Stimulated activated memory B cell treated with anti-CD40 and anti-IgM and Interleukin-4, amounts not matched to agents 10 μg/mL and 1 μg/mL and 100 μg/mL, for 72 hours (primary cell): ENCODE results near the gene INTS6.
A peak's percentile ranks its signal among the peaks of the same experiment; 100 is the strongest.

Source experiments
- ATAC-seq: fragments of 150-1000 bp; cut with Tn5 transposase; 2 replicates; pipeline ENCODE4 v1.10.0; 2021
- H3K27ac Mint-ChIP-seq: one replicate; pipeline ENCODE4 v1.8.0; 2022; ENCODE audit warnings: mild to moderate bottlenecking, mixed read lengths
- H3K27me3 Mint-ChIP-seq: one replicate; pipeline ENCODE4 v1.8.0; 2022; ENCODE audit warnings: mixed read lengths
- H3K36me3 Mint-ChIP-seq: one replicate; pipeline ENCODE4 v1.8.0; 2022; ENCODE audit warnings: mixed read lengths
- H3K4me1 Mint-ChIP-seq: one replicate; pipeline ENCODE4 v1.8.0; 2022; ENCODE audit warnings: mixed read lengths
- H3K4me3 Mint-ChIP-seq: one replicate; pipeline ENCODE4 v1.8.0; 2022; ENCODE audit warnings: mild to moderate bottlenecking, moderate library complexity, mixed read lengths
- H3K9me3 Mint-ChIP-seq: one replicate; pipeline ENCODE4 v1.8.0; 2022; ENCODE audit warnings: mixed read lengths

Gene INTS6

GRCh38 chr13:51396352-51396751 is 56.5 kb downstream of the INTS6 start:
- peaks cover 33% of the 10 kb centered on the region for H3K36me3 Mint-ChIP-seq
- peak; percentile 47 for ATAC-seq
- H3K27me3 Mint-ChIP-seq, result no peaks in the 10 kb centered on the region
- no peaks in the 10 kb centered on the region for H3K9me3 Mint-ChIP-seq
- H3K4me1 Mint-ChIP-seq, result peaks cover 56% of the 10 kb centered on the region
- no peak overlapping the region for H3K27ac Mint-ChIP-seq
- H3K4me3 Mint-ChIP-seq, result no peak overlapping the region

DNA sequence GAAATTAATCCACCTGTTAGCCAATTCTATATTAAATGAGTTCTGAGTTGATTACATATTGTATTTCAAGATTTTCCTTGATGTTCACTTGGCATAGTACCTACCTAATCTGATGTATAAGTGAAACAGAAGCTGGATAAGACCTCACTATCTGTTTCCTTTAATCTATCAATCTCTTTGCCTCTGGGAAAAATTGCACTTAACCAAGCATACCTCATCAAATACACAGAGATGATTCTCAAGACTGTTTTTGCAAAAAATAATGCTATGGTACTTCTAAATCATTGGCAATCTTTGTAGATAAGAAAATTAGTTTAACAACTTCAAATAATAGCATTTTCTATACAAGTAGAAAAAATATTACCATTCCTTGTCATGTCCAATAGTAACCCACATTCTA is 58.1 kb downstream of the INTS6 start:
- Mint-ChIP-seq H3K27me3 (no peaks in the 10 kb centered on the region), H3K4me3 (no peak overlapping the region), H3K27ac (no peak overlapping the region), H3K9me3 (no peaks in the 10 kb centered on the region), H3K36me3 (peaks cover 22% of the 10 kb centered on the region), H3K4me1 (peaks cover 44% of the 10 kb centered on the region)
- ATAC-seq, result no peak

DNA sequence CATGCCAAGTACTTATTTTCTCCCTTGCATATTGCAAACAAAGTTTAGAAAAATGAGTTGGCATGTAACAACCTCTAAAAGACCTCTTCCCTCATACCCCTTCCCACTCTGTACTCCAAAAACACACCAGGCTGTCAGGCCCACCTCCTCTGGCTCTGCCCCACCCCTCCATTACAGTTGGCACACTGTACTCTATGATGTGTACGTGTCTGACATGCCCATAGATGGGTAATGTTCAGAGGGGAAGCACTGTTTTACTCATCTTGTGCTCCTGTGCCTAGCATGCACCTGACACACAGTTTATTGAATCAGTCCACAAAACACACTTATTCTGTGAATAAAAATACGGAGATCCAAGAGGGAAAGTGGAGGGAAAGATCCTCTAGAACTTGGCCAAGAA is 67.7 kb downstream of the INTS6 start:
- no peak overlapping the region for H3K4me3 Mint-ChIP-seq
- ATAC-seq, result no peak
- no peaks in the 10 kb centered on the region for H3K27me3 Mint-ChIP-seq
- H3K4me1 Mint-ChIP-seq, result peaks cover 6% of the 10 kb centered on the region
- peaks cover 34% of the 10 kb centered on the region for H3K36me3 Mint-ChIP-seq
- H3K27ac Mint-ChIP-seq, result no peak overlapping the region
- H3K9me3 Mint-ChIP-seq, result no peaks in the 10 kb centered on the region

GRCh38 chr13:51380269-51380668 is 72.6 kb downstream of the INTS6 start:
- H3K27me3 Mint-ChIP-seq, result no peaks in the 10 kb centered on the region
- no peak for ATAC-seq
- no peaks in the 10 kb centered on the region for H3K4me1 Mint-ChIP-seq
- no peak overlapping the region for H3K4me3 Mint-ChIP-seq
- H3K9me3 Mint-ChIP-seq, result no peaks in the 10 kb centered on the region
- H3K27ac Mint-ChIP-seq, result no peak overlapping the region
- peaks cover 45% of the 10 kb centered on the region for H3K36me3 Mint-ChIP-seq

DNA sequence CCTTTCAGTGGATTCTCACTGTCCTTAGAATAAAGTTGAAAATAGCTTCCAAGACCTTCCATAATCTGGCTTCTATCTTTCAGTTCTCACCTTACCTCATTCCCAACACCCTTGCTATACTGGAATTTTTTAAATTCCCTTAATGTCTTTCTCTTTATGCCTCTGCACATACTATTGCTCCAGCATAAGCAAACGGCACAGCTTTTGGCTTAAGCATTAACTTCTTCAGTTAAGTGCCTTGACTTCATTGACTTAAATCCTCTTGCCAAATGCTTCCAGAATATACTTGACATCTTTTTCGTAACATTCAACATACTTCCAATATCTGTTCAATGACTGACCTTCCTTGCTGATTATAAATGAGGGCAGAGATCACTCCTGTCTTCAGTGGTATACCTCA is 79.4 kb downstream of the INTS6 start:
- Mint-ChIP-seq H3K27ac (no peak overlapping the region), H3K4me1 (no peaks in the 10 kb centered on the region), H3K4me3 (no peak overlapping the region), H3K36me3 (peaks cover 39% of the 10 kb centered on the region), H3K9me3 (no peaks in the 10 kb centered on the region), H3K27me3 (no peaks in the 10 kb centered on the region)
- ATAC-seq, result no peak

DNA sequence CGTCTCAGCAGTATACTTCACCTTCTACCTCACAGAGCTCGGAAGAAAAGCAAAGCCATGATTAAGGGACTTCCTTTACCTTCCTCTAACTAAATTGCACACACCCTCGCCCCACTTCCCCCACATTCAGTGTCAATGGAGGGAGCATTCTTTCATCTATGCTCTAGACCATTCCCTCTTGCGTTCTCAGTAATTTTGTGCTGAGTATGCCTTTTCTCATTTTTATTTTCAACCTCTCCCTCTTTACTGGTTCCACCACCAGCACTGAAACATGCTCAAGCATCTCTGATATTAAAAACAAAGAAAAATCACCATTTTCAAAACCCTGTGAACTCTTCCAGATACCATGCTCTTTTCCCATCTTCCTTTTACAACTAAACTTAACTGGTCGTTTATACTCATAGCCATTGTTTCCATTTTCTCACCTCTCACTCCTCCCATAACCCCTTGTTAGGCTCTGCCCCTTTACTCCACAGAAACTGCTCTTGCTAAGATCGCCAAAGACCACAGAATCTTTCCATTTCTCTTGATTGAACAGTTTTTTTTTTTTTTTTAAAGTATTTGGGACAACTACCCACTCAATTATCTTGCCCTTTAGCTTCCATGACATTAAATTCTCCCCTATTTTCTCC is 81.0 kb downstream of the INTS6 start:
- Mint-ChIP-seq H3K27ac (no peak overlapping the region), H3K4me3 (no peak overlapping the region), H3K27me3 (no peaks in the 10 kb centered on the region), H3K4me1 (no peaks in the 10 kb centered on the region), H3K36me3 (peaks cover 29% of the 10 kb centered on the region), H3K9me3 (no peaks in the 10 kb centered on the region)
- no peak for ATAC-seq

DNA sequence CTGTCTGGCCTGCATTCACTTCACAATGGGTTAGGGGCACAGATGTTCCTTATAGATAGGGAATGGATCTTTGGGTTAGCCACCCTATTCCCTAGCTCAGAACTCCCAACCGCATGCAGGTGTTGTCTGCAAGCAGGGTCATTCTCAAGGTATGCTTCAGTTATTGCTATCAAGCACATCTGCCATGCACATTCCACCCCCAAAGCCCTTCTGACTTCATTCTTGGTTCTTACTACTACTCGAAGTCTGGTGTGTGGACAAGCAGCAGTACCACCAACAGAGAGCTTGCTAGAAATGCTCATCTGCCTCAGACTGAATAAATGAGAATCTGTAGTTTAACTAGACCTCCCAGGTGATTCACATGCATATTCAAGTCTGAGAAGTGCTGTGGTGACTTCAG is 82.0 kb downstream of the INTS6 start:
- no peak overlapping the region for H3K4me3 Mint-ChIP-seq
- no peaks in the 10 kb centered on the region for H3K27me3 Mint-ChIP-seq
- H3K36me3 Mint-ChIP-seq, result peaks cover 31% of the 10 kb centered on the region
- no peak overlapping the region for H3K27ac Mint-ChIP-seq
- no peak for ATAC-seq
- no peaks in the 10 kb centered on the region for H3K9me3 Mint-ChIP-seq
- no peaks in the 10 kb centered on the region for H3K4me1 Mint-ChIP-seq

DNA sequence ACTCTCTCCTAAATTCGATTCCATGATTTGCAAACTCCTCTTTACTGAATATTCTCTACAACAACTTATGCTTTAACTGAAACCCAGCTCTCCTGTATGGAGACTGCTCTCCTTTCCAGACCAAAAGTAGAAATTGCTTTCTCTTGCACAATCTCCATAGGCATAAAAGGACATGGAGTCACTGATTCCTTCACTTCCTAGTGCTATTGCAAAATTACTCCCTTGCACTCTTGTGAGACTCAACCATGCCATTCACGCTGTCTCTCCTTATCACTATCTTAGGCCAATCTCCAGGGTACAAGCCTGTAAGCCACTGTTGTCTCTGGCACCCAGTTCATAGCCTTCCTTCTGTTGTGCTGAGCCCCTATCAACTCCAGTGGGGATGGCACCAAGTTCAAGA is 82.7 kb downstream of the INTS6 start:
- Mint-ChIP-seq H3K4me1 (no peaks in the 10 kb centered on the region), H3K27ac (no peak overlapping the region), H3K27me3 (no peaks in the 10 kb centered on the region), H3K9me3 (no peaks in the 10 kb centered on the region), H3K36me3 (peaks cover 26% of the 10 kb centered on the region), H3K4me3 (no peak overlapping the region)
- ATAC-seq, result no peak

GRCh38 chr13:51364404-51365008 is 88.3 kb downstream of the INTS6 start:
- peaks cover 50% of the 10 kb centered on the region for H3K36me3 Mint-ChIP-seq
- no peaks in the 10 kb centered on the region for H3K4me1 Mint-ChIP-seq
- no peak overlapping the region for H3K27ac Mint-ChIP-seq
- no peak overlapping the region for H3K4me3 Mint-ChIP-seq
- no peaks in the 10 kb centered on the region for H3K27me3 Mint-ChIP-seq
- no peaks in the 10 kb centered on the region for H3K9me3 Mint-ChIP-seq
- ATAC-seq, result no peak

- Mint-ChIP-seq H3K36me3 (peaks cover 44% of the 10 kb centered on the region), H3K27ac (no peak overlapping the region), H3K27me3 (no peaks in the 10 kb centered on the region), H3K4me1 (no peaks in the 10 kb centered on the region), H3K4me3 (no peak overlapping the region), H3K9me3 (no peaks in the 10 kb centered on the region)
- no peak for ATAC-seq
Observed at GRCh38 chr13:51363625-51364024, 89.2 kb downstream of the INTS6 start.

DNA sequence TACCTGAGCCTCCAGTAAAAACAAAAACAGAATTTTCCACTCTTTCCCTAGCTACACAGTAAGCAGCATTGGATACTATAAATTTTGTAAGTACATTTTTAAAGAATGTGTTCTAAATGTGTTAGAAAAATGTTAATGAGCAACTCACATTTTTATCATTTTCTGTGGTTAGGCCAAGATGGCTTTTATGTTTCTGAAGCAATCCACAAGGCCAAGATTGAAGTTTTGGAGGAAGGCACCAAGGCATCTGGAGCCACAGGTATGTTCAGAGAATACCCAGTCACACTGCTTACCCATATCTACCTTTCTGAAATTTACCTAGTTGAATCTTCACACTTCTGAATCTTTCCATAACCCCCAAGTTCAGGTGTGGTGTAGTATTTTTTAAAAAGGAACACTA is 91.7 kb downstream of the INTS6 start:
- Mint-ChIP-seq H3K27ac (no peak overlapping the region), H3K4me1 (no peaks in the 10 kb centered on the region), H3K27me3 (no peaks in the 10 kb centered on the region), H3K9me3 (no peaks in the 10 kb centered on the region), H3K4me3 (no peak overlapping the region), H3K36me3 (peaks cover 35% of the 10 kb centered on the region)
- ATAC-seq, result no peak

GRCh38 chr13:51360489-51360888 is 92.3 kb downstream of the INTS6 start:
- Mint-ChIP-seq H3K27ac (no peak overlapping the region), H3K4me1 (no peaks in the 10 kb centered on the region), H3K4me3 (no peak overlapping the region), H3K9me3 (no peaks in the 10 kb centered on the region), H3K27me3 (no peaks in the 10 kb centered on the region), H3K36me3 (peaks cover 31% of the 10 kb centered on the region)
- no peak for ATAC-seq

DNA sequence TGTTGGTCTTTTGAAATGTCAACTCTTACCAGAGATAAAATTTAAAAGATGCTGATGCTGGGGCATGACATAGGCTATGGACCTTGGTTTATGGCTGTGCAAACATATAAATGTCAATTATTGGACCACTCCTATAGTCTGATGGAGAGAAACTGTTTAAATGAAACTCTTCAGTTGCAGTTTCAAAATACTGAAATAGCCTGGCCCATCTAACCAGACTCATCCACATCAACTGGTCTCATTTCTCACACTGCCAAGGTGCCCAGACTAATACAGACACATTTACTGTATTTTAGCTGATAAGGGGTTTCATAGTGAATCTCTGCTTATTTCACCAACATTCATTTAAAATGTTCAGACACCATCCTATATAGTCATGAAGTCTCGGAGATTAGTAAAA is 93.5 kb downstream of the INTS6 start:
- H3K9me3 Mint-ChIP-seq, result no peaks in the 10 kb centered on the region

DNA sequence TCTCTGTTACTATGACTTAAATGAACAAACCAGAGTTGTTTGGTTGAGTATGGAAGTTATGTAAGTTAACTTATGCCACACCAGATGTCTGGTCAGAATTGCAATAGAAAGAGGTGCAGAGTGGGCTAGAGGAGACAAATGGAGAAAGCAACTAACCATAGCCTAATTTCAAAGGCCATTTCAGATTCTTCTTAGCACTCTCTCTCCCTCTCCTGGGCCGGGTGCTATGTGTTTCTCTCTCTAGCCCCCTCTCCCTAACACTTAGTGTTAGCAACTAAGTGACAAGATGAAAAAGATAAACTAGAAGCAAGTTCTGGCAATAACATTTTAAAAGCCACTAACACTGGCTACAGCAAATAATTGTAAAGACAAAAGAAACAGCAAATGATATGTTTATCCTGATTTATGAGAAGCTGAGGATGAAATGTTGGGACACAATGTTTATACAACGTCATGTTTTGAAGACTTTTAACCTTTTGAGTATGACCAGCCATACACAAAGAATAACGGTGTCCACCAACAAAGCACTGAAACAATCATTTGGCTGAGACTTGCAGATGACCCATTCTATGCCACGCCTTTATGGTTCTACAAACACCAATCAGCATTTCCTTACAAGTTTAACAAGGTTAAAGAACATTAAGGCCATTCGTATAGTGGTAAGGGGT is 94.8 kb downstream of the INTS6 start:
- Mint-ChIP-seq H3K27me3 (no peaks in the 10 kb centered on the region), H3K4me3 (no peak overlapping the region), H3K27ac (no peak overlapping the region), H3K9me3 (no peaks in the 10 kb centered on the region), H3K4me1 (no peaks in the 10 kb centered on the region), H3K36me3 (peaks cover 19% of the 10 kb centered on the region)
- ATAC-seq, result no peak

More for the DNA sequence above, 93.5 kb downstream of the INTS6 start:
- Mint-ChIP-seq H3K4me3 (no peak overlapping the region), H3K36me3 (peaks cover 28% of the 10 kb centered on the region), H3K4me1 (no peaks in the 10 kb centered on the region), H3K27me3 (no peaks in the 10 kb centered on the region), H3K27ac (no peak overlapping the region)
- ATAC-seq, result no peak

GRCh38 chr13:51355217-51355616 is 97.6 kb downstream of the INTS6 start:
- no peak for ATAC-seq
- no peaks in the 10 kb centered on the region for H3K9me3 Mint-ChIP-seq
- H3K27ac Mint-ChIP-seq, result no peak overlapping the region
- no peak overlapping the region for H3K4me3 Mint-ChIP-seq
- H3K4me1 Mint-ChIP-seq, result no peaks in the 10 kb centered on the region
- H3K27me3 Mint-ChIP-seq, result no peaks in the 10 kb centered on the region
- peaks cover 11% of the 10 kb centered on the region for H3K36me3 Mint-ChIP-seq

GRCh38 chr13:51349016-51349415 is 103.8 kb downstream of the INTS6 start:
- no peak overlapping the region for H3K4me3 Mint-ChIP-seq

More at GRCh38 chr13:51349016-51349415, 103.8 kb downstream of the INTS6 start:
- H3K9me3 Mint-ChIP-seq, result no peaks in the 10 kb centered on the region
- no peak for ATAC-seq
- H3K27me3 Mint-ChIP-seq, result no peaks in the 10 kb centered on the region
- peaks cover 11% of the 10 kb centered on the region for H3K36me3 Mint-ChIP-seq
- no peak overlapping the region for H3K27ac Mint-ChIP-seq
- H3K4me1 Mint-ChIP-seq, result no peaks in the 10 kb centered on the region
